PC-9 (cell line): ENCODE data around the gene DDAH1.

ENCODE experiments used
- CTCF ChIP-seq: fragments of 200-600 bp; sonication (generic); conservative IDR thresholded peaks from 2 replicates; pipeline ENCODE4 v1.6.1; 2017; ENCODE audit warnings: mixed run types, antibody characterized with exemption, mild to moderate bottlenecking, moderate library complexity
- EZH2 ChIP-seq: fragments of 200-600 bp; sonication (generic); IDR thresholded peaks from 2 replicates; pipeline ENCODE4 v1.8.0; 2017; ENCODE audit warnings: antibody characterized with exemption, low read depth

GRCh38 chr1:85450832-85451231 is 14.1 kb downstream of the DDAH1 start:
- TF ChIP-seq CTCF, result no peak
- no peak for TF ChIP-seq EZH2
